Measurements from ENCODE around the gene DUS2. TPM values are rescaled to one million over a fixed set of nuclear protein-coding genes. Genes with fewer than 3 reads are reported as not detected.

Gene DUS2
- total and polyA plus RNA-seq, 9 of the 15 experiments (the other 6 are each of a cell fraction or from before 2014, with no cell fraction given): 5.8 to 22.5 (median 20.6) TPM

DNA sequence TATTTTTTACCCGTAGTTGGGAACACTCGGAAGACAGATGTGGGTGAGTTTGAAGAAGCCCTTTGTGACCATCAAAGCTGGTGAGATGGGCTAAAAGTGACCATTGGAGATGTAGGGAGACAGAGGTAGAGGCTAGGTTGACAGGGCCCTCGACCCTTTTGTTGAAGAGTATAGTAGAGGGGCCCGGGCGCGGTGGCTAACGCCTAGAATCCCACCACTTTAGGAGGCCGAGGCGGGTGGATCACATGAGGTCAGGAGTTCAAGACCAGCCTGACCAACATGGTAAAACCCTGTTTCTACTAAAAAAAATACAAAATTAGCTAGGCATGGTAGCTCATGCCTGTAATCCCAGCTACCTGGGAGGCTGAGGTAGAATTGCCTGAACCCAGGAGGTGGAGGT is 45.8 kb downstream of the DUS2 start (continued):
- no peak for TF ChIP-seq ZNF512 (tag; IDR thresholded peaks at IDR 0.05)

DNA sequence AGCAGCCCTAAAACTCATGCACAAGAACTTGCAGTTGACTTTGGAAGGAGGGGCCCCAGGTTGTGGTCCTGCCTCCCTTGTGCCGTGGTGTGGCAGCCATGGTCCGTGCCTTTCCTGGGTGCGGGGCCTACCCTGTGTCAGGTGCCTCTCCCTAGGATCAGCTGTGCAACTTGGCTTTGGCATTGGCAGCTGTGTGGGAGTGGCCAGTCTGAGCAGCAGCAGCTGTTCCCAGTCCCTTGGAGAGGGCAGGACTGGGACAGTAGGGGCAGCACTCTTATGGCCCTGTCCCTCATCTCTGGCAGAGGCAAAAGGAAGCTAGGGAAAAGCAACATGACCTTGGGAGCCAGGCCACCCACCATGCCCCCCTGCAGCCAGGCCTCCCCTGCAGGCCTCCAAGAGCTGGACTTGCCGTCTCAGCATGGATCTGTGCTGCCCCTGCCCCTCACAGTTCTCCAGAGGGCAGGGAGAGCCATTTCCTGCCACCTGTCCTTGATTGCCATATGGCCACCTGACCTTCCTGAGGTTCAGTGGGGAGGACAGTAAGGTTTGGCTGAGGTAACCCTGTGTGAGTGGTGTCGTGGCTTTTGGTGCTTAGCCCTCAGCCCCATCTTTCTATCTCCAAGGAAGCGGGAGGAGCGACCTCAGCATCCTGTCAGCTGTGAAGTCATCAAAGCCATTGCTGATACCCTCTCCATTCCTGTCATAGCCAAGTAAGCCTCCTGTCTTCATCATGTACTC is 46.6 kb downstream of the DUS2 start:
- H4K20me1 ChIP-seq (replicated peaks; ENCODE audit: control insufficient read depth, insufficient read depth, low read length): no peaks in the 10 kb centered on the region; the same call in 1 of the 2 replicates
- FAIRE-seq: no peak
- H3K9ac ChIP-seq (ENCODE audit: insufficient read depth in 1 of 2, low read depth in 2 of 2, low read length in 2 of 2): peak overlapping the region in 1 of 2 experiments; percentile 69; a peak in 2 of 4 replicates
- H3K79me2 ChIP-seq (ENCODE audit: control insufficient read depth, insufficient read depth, low read length): no peaks in the 10 kb centered on the region
- BruUV-seq (replicated peaks): no TSS peak
- no peak overlapping the region for H2AFZ ChIP-seq (ENCODE audit: low read depth, low read length)
- H3K36me3 ChIP-seq (ENCODE audit: control insufficient read depth, insufficient read depth, low read length): peaks cover 77% of the 10 kb centered on the region; the same call in 2 of the 3 replicates
- in situ Hi-C loops (cut with MboI) (loop anchor here (10.0 kb wide), 1 partner anchor 155 kb away; no protein-coding TSS in a partner anchor), intact Hi-C loops (cut with micrococcal nuclease) (no loop called here)
- no peak overlapping the region for H3K27ac ChIP-seq (ENCODE audit: extremely low read depth, low read depth, low read length)
- no peak overlapping the region for H3K4me2 ChIP-seq (ENCODE audit: insufficient read depth, low read length)
- 0 out of 2 replicates have a peak, but pooled peaks have one; percentile 24 for TF ChIP-seq POLR2G (IDR thresholded peaks at IDR 0.05; ENCODE audit: low read depth, low read length)
- no peak for TF ChIP-seq TBP (optimal IDR thresholded peaks at IDR 0.05; ENCODE audit: low read depth, low read length)
- WGBS (ENCODE audit: insufficient coverage, low coverage, missing lambda C conversion rate): 91% methylated on average over 7 of the region's 7 CpGs
- H3K9me1 ChIP-seq (ENCODE audit: control insufficient read depth, insufficient read depth, low read length): no peaks in the 10 kb centered on the region
- H3K9me3 ChIP-seq (replicated peaks; ENCODE audit: control insufficient read depth, insufficient read depth, low read depth, low read length): no peaks in the 10 kb centered on the region
- CTCF ChIA-PET (ENCODE audit: low intra/inter-chr PET ratio): no interaction called here
- DNase-seq (ENCODE audit: extremely low read depth in 1 of 4, low spot score in 3 of 4): no peak
- peaks cover 9 to 11% of the 10 kb centered on the region in 2 experiments for H3K4me1 ChIP-seq (replicated peaks in 1 of 2; ENCODE audit: control insufficient read depth in 2 of 2, insufficient read depth in 2 of 2, low read length in 2 of 2)
- ATAC-seq: no peak
- POLR2A ChIA-PET: interaction anchor here (0.7 to 3.0 kb wide), 2 partner anchors 10 to 288 kb away, joined by 3 to 10 read pairs; no protein-coding TSS in a partner anchor
- H3K4me3 ChIP-seq: no peak overlapping the region
- H3K27me3 ChIP-seq (ENCODE audit: control insufficient read depth in 2 of 2, insufficient read depth in 2 of 2, low read length in 2 of 2): no peaks in the 10 kb centered on the region
